Naive thymus-derived CD8-positive, alpha-beta T cell (primary cell): Measurements from ENCODE around the gene ERCC2. TPM values are rescaled to one million over a fixed set of nuclear protein-coding genes. Genes with fewer than 3 reads are reported as not detected.
"Not testable (repeated sequence)": the region's sequence is repeated elsewhere in the genome, so short reads cannot be mapped to it uniquely, and the experiment has no call there.

ENCODE experiments used
- ATAC-seq, 2 donors: fragments of 150-1000 bp; cut with Tn5 transposase in 1 of 2; sonication (Bioruptor Pico), chemical (Tn5 transposase) in 1 of 2; 1 replicate in 1 of 2; 2 replicates in 1 of 2; pipeline ENCODE4 v1.10.0; 2021; ENCODE audit warnings: mild to moderate bottlenecking in 2 of 2, moderate library complexity in 2 of 2
- POLR2A ChIA-PET: fragments of 350-600 bp; sonication (Branson Sonifier 250); formaldehyde crosslinking; loops from one replicate; lab custom pipeline; 2021; ENCODE audit warnings: antibody characterized with exemption; lab: Charles Lee
- DNase-seq, 10 donors: peaks; one replicate each; pipeline versions ENCODE4 v3.0.0 to v3.0.0-alpha.2; 2020 to 2022
- H3K27ac Mint-ChIP-seq, 10 donors: one replicate each; pipeline ENCODE4 v1.8.0; 2020 to 2022; ENCODE audit warnings: mild to moderate bottlenecking in 10 of 10, mixed read lengths in 10 of 10, moderate library complexity in 4 of 10, inconsistent platforms in 1 of 10
- H3K27me3 Mint-ChIP-seq, 5 donors: one replicate each; pipeline ENCODE4 v1.8.0; 2021 to 2022; ENCODE audit warnings: mixed read lengths in 5 of 5
- H3K36me3 Mint-ChIP-seq, 3 donors: one replicate each; pipeline ENCODE4 v1.8.0; 2020 to 2022; ENCODE audit warnings: mixed read lengths in 3 of 3, mild to moderate bottlenecking in 2 of 3, inconsistent platforms in 1 of 3
- H3K4me1 Mint-ChIP-seq, 4 donors: one replicate each; pipeline ENCODE4 v1.8.0; 2021 to 2022; ENCODE audit warnings: mixed read lengths in 4 of 4
- H3K4me3 Mint-ChIP-seq, 10 donors: one replicate each; pipeline ENCODE4 v1.8.0; 2020 to 2022; ENCODE audit warnings: mild to moderate bottlenecking in 10 of 10, mixed read lengths in 10 of 10, moderate library complexity in 6 of 10, inconsistent platforms in 1 of 10
- H3K9me3 Mint-ChIP-seq, 9 donors: one replicate each; pipeline ENCODE4 v1.8.0; 2020 to 2022; ENCODE audit warnings: mixed read lengths in 9 of 9, mild to moderate bottlenecking in 3 of 9, inconsistent platforms in 1 of 9, moderate library complexity in 1 of 9
- polyA plus RNA-seq, 3 donors: library from polyadenylated mRNA; unstranded; fragments of 300-500 nt; fragmentation: Illumina TruSeq; gene quantifications; one replicate each; pipeline ENCODE4 v1.2.3, GENCODE V29; 2021
- total RNA-seq, 8 experiments: library from RNA in 2 of 8; stranded (reverse) in 2 of 8; gene quantifications; one replicate each; pipeline ENCODE4 v1.2.3 and lab custom pipeline; 2021 to 2026

ERCC2 gene
- total and polyA plus RNA-seq, 5 experiments from 2014 or later = 3.7 to 23.7 (median 7.6) TPM

DNA sequence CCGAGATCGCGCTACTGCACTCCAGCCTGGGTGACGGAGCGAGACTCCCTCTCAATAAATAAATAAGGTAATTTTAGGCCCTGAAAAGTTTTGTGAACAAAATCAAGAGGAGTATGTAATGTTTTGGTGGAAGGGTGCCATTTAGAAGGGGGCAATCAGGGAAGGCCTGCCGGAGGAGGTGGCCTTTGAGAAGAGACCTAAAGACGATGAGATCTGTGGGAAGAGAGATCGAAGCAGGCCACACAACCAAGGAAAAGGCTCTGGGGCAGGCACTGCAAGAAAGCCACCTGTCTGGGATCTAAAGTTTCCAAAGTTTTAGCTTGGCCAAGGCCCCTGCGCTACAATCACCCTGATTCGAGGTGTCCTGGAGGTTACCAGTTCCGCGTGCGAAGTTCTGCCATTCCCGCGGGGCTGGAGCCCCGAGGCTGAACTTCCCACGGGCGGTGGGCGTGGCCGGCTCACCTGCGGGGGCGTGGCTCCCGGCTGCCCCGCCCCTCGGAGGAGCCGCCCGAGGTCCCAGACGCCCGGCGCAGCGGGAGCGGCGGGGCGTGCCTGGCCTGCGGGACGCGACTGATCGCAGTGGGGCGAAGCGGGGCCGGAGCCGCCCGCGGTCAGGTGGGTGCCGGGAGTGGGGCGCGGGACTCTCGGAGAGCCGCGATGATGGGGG lies 30.0 kb downstream of the ERCC2 start, which contains the start of gene KLC3:
Gene KLC3 (plus strand): TSS at position 519 of the 667 bp plus-strand sequence. CDS start 4,792 bp downstream, outside the sequence.
- no peaks in the 10 kb centered on the region for H3K36me3 Mint-ChIP-seq
- peak in 8 of 10 donors; percentile 18 to 52 (median 37) for DNase-seq
- H3K9me3 Mint-ChIP-seq = no peaks in the 10 kb centered on the region
- H3K27ac Mint-ChIP-seq = no peak within 1 kb of the TSS
- peaks cover 5 to 9% (median 8%) of the 10 kb centered on the region in 4 donors for H3K4me1 Mint-ChIP-seq
- peak within 1 kb of the TSS; percentile 12 to 85 (median 65) for H3K4me3 Mint-ChIP-seq
- peak; percentile 51 to 56 for ATAC-seq
- POLR2A ChIA-PET = no interaction called here
- H3K27me3 Mint-ChIP-seq = peaks cover 15 to 39% (median 22%) of the 10 kb centered on the region in 5 donors

GRCh38 chr19:45339629-45340028 lies 30.7 kb downstream of the ERCC2 start:
- Mint-ChIP-seq H3K9me3 (no peaks in the 10 kb centered on the region), H3K27ac (no peak overlapping the region), H3K4me1 (peaks cover 5 to 9% (median 8%) of the 10 kb centered on the region in 4 donors), H3K27me3 (peaks cover 8 to 34% (median 16%) of the 10 kb centered on the region in 5 donors), H3K4me3 (peak overlapping the region in 5 of 10 donors; percentile 38 to 85 (median 68)), H3K36me3 (no peaks in the 10 kb centered on the region)
- POLR2A ChIA-PET = interaction anchor here (0.7 kb wide), 1 partner anchor 52 kb away, joined by 10 read pairs; no protein-coding TSS in a partner anchor
- DNase-seq (no peak), ATAC-seq (no peak)

- ATAC-seq (no peak), DNase-seq (no peak)
- Mint-ChIP-seq H3K4me3 (no peak overlapping the region), H3K36me3 (no peaks in the 10 kb centered on the region), H3K27me3 (peaks cover 0 to 34% (median 15%) of the 10 kb centered on the region in 5 donors), H3K4me1 (peaks cover 6 to 9% (median 8%) of the 10 kb centered on the region in 4 donors), H3K9me3 (no peaks in the 10 kb centered on the region), H3K27ac (no peak overlapping the region)
- POLR2A ChIA-PET = no interaction called here
These were observed 33.6 kb downstream of the ERCC2 start for GRCh38 chr19:45336696-45337251.

DNA sequence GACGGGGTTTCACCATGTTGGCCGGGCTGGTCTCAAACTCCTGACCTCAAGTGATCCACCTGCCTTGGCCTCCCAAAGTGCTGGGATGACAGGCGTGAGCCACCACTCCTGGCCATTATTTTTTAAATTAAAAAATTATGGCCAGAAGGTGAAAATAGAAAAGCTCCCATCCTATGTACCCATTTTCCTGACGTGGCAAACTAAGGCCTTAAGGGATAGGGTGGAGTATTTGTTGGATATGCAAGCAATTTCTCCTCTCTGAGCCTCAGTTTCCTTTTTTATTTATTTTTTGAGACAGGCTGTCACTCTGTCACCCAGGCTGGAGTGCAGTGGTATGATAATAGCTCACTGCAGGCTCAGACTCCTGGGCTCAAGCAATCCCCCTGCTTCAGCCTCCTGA lies 35.5 kb downstream of the ERCC2 start:
- POLR2A ChIA-PET, H3K4me1 Mint-ChIP-seq, H3K9me3 Mint-ChIP-seq, H3K36me3 Mint-ChIP-seq, H3K27ac Mint-ChIP-seq, H3K4me3 Mint-ChIP-seq, ATAC-seq: not testable (repeated sequence)
- peak in 1 of 10 donors; percentile 10 for DNase-seq
- H3K27me3 Mint-ChIP-seq = peaks cover 0 to 33% (median 14%) of the 10 kb centered on the region in 5 donors

GRCh38 chr19:45333609-45334303 lies 36.6 kb downstream of the ERCC2 start:
- peaks cover 0 to 30% (median 9%) of the 10 kb centered on the region in 5 donors for H3K27me3 Mint-ChIP-seq
- no peak overlapping the region for H3K4me3 Mint-ChIP-seq
- peaks cover 0 to 2% (median 0%) of the 10 kb centered on the region in 9 donors for H3K9me3 Mint-ChIP-seq
- ATAC-seq (no peak), DNase-seq (no peak)
- no peak overlapping the region for H3K27ac Mint-ChIP-seq
- POLR2A ChIA-PET = no interaction called here
- H3K36me3 Mint-ChIP-seq = no peaks in the 10 kb centered on the region
- peaks cover 0 to 4% (median 4%) of the 10 kb centered on the region in 4 donors for H3K4me1 Mint-ChIP-seq

- Mint-ChIP-seq H3K4me1 (peaks cover 0 to 2% (median 0%) of the 10 kb centered on the region in 4 donors), H3K4me3 (no peak overlapping the region), H3K27ac (no peak overlapping the region), H3K9me3 (peaks cover 0 to 4% (median 0%) of the 10 kb centered on the region in 9 donors), H3K27me3 (peaks cover 0 to 27% (median 4%) of the 10 kb centered on the region in 5 donors), H3K36me3 (no peaks in the 10 kb centered on the region)
- ATAC-seq (no peak), DNase-seq (no peak)
- POLR2A ChIA-PET = no interaction called here
These were observed 39.0 kb downstream of the ERCC2 start for GRCh38 chr19:45331411-45331810.

GRCh38 chr19:45327404-45328143 lies 42.8 kb downstream of the ERCC2 start:
- H3K9me3 Mint-ChIP-seq = peaks cover 0 to 4% (median 0%) of the 10 kb centered on the region in 9 donors
- ATAC-seq = no peak
- no peak for DNase-seq
- peaks cover 0 to 4% (median 0%) of the 10 kb centered on the region in 4 donors for H3K4me1 Mint-ChIP-seq
- no peak overlapping the region for H3K27ac Mint-ChIP-seq
- POLR2A ChIA-PET = interaction anchor here (0.6 kb wide), 1 partner anchor 243 kb away, joined by 3 read pairs; no protein-coding TSS in a partner anchor
- H3K4me3 Mint-ChIP-seq = no peak overlapping the region
- H3K36me3 Mint-ChIP-seq = no peaks in the 10 kb centered on the region
- H3K27me3 Mint-ChIP-seq = peaks cover 6 to 46% (median 15%) of the 10 kb centered on the region in 5 donors

GRCh38 chr19:45324349-45324907 lies 45.9 kb downstream of the ERCC2 start:
- Mint-ChIP-seq H3K4me1 (peaks cover 0 to 4% (median 0%) of the 10 kb centered on the region in 4 donors), H3K4me3 (no peak overlapping the region), H3K36me3 (no peaks in the 10 kb centered on the region), H3K9me3 (peaks cover 0 to 3% (median 0%) of the 10 kb centered on the region in 9 donors), H3K27me3 (peaks cover 11 to 53% (median 20%) of the 10 kb centered on the region in 5 donors), H3K27ac (no peak overlapping the region)
- no peak for ATAC-seq
- POLR2A ChIA-PET = no interaction called here
- no peak for DNase-seq

GRCh38 chr19:45323671-45324081 lies 46.7 kb downstream of the ERCC2 start:
- H3K4me1 Mint-ChIP-seq = peaks cover 0 to 4% (median 0%) of the 10 kb centered on the region in 4 donors
- H3K27me3 Mint-ChIP-seq = peaks cover 11 to 49% (median 20%) of the 10 kb centered on the region in 5 donors
- POLR2A ChIA-PET = no interaction called here
- ATAC-seq = no peak
- no peak for DNase-seq
- peak overlapping the region in 1 of 10 donors; percentile 23 for H3K4me3 Mint-ChIP-seq
- H3K27ac Mint-ChIP-seq = no peak overlapping the region
- H3K9me3 Mint-ChIP-seq = peaks cover 0 to 3% (median 0%) of the 10 kb centered on the region in 9 donors
- no peaks in the 10 kb centered on the region for H3K36me3 Mint-ChIP-seq

GRCh38 chr19:45322744-45323281 lies 47.6 kb downstream of the ERCC2 start, which contains the start of gene CKM:
Gene CKM (minus strand): TSS chr19:45322875. CDS start chr19:45319713, 3,162 bp downstream.
- Mint-ChIP-seq H3K27me3 (peaks cover 11 to 56% (median 20%) of the 10 kb centered on the region in 5 donors), H3K4me1 (peaks cover 0 to 4% (median 0%) of the 10 kb centered on the region in 4 donors), H3K4me3 (peak within 1 kb of the TSS in 1 of 10 donors; percentile 23), H3K9me3 (no peaks in the 10 kb centered on the region), H3K36me3 (no peaks in the 10 kb centered on the region), H3K27ac (no peak within 1 kb of the TSS)
- DNase-seq (no peak), ATAC-seq (no peak)
- POLR2A ChIA-PET = no interaction called here

- Mint-ChIP-seq H3K27ac (no peak overlapping the region), H3K4me3 (no peak overlapping the region), H3K4me1 (peaks cover 0 to 4% (median under 1%) of the 10 kb centered on the region in 4 donors), H3K9me3 (peaks cover 0 to 2% (median 0%) of the 10 kb centered on the region in 9 donors), H3K27me3 (peaks cover 14 to 61% (median 25%) of the 10 kb centered on the region in 5 donors), H3K36me3 (no peaks in the 10 kb centered on the region)
- DNase-seq = no peak
- ATAC-seq = no peak
- POLR2A ChIA-PET = no interaction called here
These were observed 48.1 kb downstream of the ERCC2 start for GRCh38 chr19:45322311-45322710.
